AG04450 (cell line): Measurements from ENCODE around the gene TMEM129. TPM values are rescaled to one million over a fixed set of nuclear protein-coding genes. Genes with fewer than 3 reads are reported as not detected.

ENCODE experiments used
- CTCF ChIA-PET: fragments of 300-600, 350-600 bp; formaldehyde crosslinking; extraction: SDS; loops from one replicate; lab custom pipeline; 2022; ENCODE audit warnings: antibody characterized with exemption, inconsistent platforms; lab: Charles Lee
- POLR2A ChIA-PET: fragments of 350-600 bp; formaldehyde crosslinking; extraction: SDS; loops from one replicate; lab custom pipeline; 2021; ENCODE audit warnings: antibody characterized with exemption, inconsistent platforms; lab: Yijun Ruan, JAX
- DNase-seq: peaks from one replicate; pipeline ENCODE4 v3.0.0-alpha.2; 2011; ENCODE audit warnings: low read depth, low spot score
- H3K27ac ChIP-seq: one replicate; pipeline ENCODE4 v1.5.1; 2012; ENCODE audit warnings: low read depth, low read length, control low read depth
- H3K27me3 ChIP-seq: one replicate; pipeline ENCODE4 v1.6.0; 2012; ENCODE audit warnings: low read length; ENCODE audit not compliant: control insufficient read depth, insufficient read depth
- H3K4me3 ChIP-seq: 2 replicates; pipeline ENCODE4 v1.5.1; 2011; ENCODE audit warnings: mild to moderate bottlenecking, low read depth, low read length, control low read depth
- H3K9me3 ChIP-seq: 2 replicates; pipeline ENCODE4 v1.5.1; 2012; ENCODE audit warnings: low read length; ENCODE audit not compliant: control insufficient read depth, insufficient read depth
- polyA plus RNA-seq: library from polyadenylated mRNA; depleted of rRNA; stranded (reverse); fragments of >200 nt; gene quantifications from 2 replicates; pipeline ENCODE4 v1.2.3, GENCODE V29; 2011
- TF ChIP-seq, protein P1 (sequence below): IDR thresholded peaks from 2 replicates; pipeline ENCODE4 v1.5.1; 2011; ENCODE audit warnings: low read depth, low read length, control low read depth, inconsistent platforms

Gene TMEM129
- polyA plus RNA-seq, 1 experiment: 13.1 TPM

DNA sequence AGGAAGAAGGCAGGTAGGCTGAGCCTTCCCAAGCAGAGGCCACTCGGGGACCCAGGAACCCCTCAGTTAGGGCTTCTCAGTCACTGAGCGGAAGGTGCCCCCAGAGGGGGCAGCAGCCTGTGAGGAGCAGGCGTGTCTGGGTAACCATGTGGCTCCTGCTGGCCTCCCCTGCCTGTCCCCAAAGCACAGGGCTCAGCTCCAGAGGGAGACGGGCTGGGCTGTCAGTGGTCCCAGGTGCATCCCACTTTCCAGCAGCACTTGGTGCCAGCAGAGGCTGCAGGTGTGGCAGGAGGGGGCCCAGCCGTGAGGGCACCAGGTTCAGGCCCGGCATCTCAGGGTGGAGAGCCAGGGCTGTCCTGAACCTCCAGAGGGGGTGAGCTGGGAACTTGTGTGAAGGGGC, 22.9 kb upstream of the TMEM129 start:
- ChIA-PET CTCF (interaction anchor here (1.9 to 2.6 kb wide), 3 partner anchors 17 to 166 kb away, joined by 9 to 29 read pairs (median 20); no protein-coding TSS in a partner anchor), POLR2A (no interaction called here)
- no peak for DNase-seq
- Histone ChIP-seq H3K27me3 (no peaks in the 10 kb centered on the region), H3K4me3 (no peak overlapping the region), H3K27ac (no peak overlapping the region), H3K9me3 (peaks cover 6% of the 10 kb centered on the region; the same call in 1 of the 2 replicates)
- TF ChIP-seq, protein P1, sequence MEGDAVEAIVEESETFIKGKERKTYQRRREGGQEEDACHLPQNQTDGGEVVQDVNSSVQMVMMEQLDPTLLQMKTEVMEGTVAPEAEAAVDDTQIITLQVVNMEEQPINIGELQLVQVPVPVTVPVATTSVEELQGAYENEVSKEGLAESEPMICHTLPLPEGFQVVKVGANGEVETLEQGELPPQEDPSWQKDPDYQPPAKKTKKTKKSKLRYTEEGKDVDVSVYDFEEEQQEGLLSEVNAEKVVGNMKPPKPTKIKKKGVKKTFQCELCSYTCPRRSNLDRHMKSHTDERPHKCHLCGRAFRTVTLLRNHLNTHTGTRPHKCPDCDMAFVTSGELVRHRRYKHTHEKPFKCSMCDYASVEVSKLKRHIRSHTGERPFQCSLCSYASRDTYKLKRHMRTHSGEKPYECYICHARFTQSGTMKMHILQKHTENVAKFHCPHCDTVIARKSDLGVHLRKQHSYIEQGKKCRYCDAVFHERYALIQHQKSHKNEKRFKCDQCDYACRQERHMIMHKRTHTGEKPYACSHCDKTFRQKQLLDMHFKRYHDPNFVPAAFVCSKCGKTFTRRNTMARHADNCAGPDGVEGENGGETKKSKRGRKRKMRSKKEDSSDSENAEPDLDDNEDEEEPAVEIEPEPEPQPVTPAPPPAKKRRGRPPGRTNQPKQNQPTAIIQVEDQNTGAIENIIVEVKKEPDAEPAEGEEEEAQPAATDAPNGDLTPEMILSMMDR: no peak

DNA sequence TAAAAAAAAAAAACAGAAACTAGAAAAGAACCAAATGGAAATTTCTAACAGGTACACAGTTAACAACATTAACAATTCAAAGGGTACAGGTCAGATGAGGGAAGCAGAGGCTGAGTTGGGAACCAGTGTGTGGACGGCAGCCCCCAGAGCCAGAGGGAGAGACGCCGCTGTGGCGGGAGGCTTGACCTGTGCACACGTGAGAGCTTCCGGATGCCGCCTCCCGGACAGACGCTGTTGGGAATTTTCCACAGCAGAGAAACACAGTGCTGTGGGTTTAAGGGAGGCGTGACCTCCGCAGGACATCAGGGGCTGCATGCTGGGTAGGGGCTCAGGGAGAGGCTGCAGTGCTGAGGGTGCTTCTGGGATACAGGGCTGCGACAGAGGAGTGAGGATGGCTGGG, 22.4 kb upstream of the TMEM129 start:
- TF ChIP-seq, protein P1: no peak
- CTCF ChIA-PET: interaction anchor here (0.9 to 2.6 kb wide), 2 partner anchors 66 to 69 kb away, joined by 3 to 29 read pairs; no protein-coding TSS in a partner anchor
- POLR2A ChIA-PET: no interaction called here
- H3K27ac ChIP-seq: no peak overlapping the region
- no peaks in the 10 kb centered on the region for H3K27me3 ChIP-seq
- peaks cover 10% of the 10 kb centered on the region for H3K9me3 ChIP-seq
- no peak for DNase-seq
- H3K4me3 ChIP-seq: no peak overlapping the region

DNA sequence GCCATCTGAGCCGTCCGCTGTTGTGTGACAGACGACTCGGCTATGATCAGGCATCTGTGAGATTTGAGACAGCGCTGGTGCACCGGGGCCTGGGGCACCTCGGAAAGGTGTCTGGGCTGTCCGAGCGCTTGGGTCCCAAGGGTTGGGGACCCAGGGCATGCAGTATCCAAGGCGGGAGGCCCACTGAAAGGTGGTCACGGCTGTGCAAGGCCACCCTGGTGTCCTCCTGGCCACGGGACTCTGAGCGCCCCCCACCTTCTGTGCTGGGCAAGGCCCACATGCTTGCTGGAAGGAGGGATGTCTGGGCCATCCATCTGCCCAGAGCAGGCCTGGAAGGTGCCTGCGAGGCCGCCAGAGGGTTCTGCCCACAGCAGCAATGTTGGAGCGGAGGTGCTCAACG, 20.1 kb upstream of the TMEM129 start:
- TF ChIP-seq, protein P1: no peak
- DNase-seq: no peak
- H3K9me3 ChIP-seq: peaks cover 33% of the 10 kb centered on the region
- CTCF ChIA-PET: no interaction called here
- H3K4me3 ChIP-seq: no peak overlapping the region
- H3K27ac ChIP-seq: no peak overlapping the region
- no peaks in the 10 kb centered on the region for H3K27me3 ChIP-seq
- POLR2A ChIA-PET: no interaction called here

DNA sequence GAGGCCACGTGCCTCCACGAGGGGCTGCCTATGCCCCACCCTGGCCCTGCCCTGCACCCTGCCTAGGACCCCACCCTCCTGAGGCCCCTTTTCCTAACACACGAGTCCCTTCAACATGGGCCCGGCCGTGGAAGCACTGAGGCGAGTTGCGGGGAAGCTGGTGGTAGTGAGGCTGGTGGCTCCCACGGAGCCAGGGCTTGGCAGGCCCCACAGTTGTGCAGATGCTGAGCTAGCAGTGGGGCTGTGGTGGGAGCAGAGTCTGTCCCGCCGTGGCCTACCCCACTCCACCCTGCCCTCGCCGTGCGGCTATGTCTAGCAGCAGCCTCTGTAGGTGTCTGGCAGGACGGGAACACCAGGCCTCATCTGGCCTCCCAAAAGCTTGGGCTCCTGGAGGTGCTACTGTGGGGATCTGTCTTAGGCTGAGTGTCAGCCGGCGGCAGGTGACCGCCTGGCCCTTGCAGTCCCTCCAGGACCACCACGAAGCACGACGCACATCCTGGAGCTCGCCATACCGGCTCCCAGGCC, 19.0 kb upstream of the TMEM129 start:
- CTCF ChIA-PET: interaction anchor here (1.1 kb wide), 1 partner anchor 13 kb away, joined by 4 read pairs; no protein-coding TSS in a partner anchor
- POLR2A ChIA-PET: interaction anchor here (0.6 kb wide), 1 partner anchor 10 kb away, joined by 3 read pairs; no protein-coding TSS in a partner anchor
- TF ChIP-seq, protein P1: no peak

DNA sequence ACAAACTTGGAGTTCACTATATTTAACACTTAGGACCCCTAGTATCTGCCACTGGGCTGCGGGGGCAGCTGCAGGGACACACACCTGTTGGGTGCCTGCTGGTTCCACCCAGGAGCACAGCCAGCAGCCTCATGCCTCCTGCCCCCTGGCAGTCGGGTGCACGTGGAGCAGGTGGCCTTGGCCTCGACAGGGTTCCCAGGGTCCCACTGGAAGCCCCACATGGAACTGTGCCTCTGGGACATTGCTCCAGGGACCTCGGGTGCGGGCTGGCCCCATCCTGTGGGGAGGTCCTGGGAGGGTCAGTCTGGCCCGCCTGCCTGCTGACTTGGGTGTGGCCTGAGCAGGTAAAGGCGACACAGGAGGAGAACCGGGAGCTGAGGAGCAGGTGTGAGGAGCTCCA, 18.2 kb upstream of the TMEM129 start:
- CTCF ChIA-PET: interaction anchor here (1.1 kb wide), 1 partner anchor 13 kb away, joined by 4 read pairs; no protein-coding TSS in a partner anchor
- POLR2A ChIA-PET: interaction anchor here (0.5 kb wide), 1 partner anchor 98 kb away, joined by 4 read pairs; no protein-coding TSS in a partner anchor

More for the DNA sequence above, 19.0 kb upstream of the TMEM129 start:
- no peak for DNase-seq
- Histone ChIP-seq H3K9me3 (peaks cover 35% of the 10 kb centered on the region), H3K27ac (no peak overlapping the region), H3K27me3 (no peaks in the 10 kb centered on the region), H3K4me3 (no peak overlapping the region)

More for the DNA sequence above, 18.2 kb upstream of the TMEM129 start:
- H3K27me3 ChIP-seq: no peaks in the 10 kb centered on the region
- no peak overlapping the region for H3K27ac ChIP-seq
- no peak overlapping the region for H3K4me3 ChIP-seq
- no peak for DNase-seq
- TF ChIP-seq, protein P1: no peak
- H3K9me3 ChIP-seq: peaks cover 35% of the 10 kb centered on the region
